ENCODE measurements around the gene GMDS. TPM values are rescaled to one million over a fixed set of nuclear protein-coding genes. Genes with fewer than 3 reads are reported as not detected.

The GMDS gene
- total RNA-seq, 1 experiment from 2014 or later = 31.1 TPM

DNA sequence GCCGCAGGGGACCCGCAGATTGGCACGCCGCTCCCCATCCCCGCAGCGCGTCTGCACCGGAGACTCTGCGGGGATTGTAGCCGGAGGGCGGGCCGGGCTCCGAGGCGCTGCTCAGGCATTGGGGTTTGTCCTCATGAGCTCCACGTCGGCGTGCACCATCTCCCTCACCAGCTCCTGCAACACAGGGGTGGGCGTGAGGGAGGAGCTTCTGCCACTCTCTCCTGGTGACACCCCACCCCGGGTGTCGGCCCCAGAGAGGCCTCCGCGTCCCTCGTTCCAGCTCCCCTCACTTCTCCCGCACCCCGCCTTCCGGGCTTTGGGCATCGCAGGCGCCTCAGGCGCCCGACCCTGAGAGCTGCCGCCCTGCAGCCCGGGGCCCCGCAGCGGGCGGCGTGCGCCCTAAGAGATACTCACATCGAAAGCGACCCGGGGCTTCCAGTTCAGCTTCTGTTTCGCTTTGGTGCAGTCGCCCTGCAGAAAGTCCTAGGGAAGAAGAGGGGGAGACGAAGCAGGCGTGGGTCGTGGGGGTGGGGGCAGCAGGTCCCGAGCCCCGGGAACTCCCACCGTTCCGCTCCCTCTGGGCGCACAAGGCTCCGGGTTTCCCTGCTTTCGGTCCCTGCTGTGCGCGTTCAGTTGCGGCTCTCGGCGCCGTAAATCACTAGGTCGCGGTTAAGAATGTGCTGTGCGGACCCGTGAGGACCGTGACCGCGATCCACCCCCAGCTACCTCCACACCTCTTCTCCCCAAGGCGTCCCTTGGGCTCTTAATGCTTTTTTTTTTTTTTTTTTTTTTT, 621.2 kb downstream of the GMDS start:
- Mint-ChIP-seq H3K36me3 (ENCODE audit: insufficient read depth, unreplicated experiment) (no peaks in the 10 kb centered on the region), H3K9me3 (ENCODE audit: unreplicated experiment) (no peaks in the 10 kb centered on the region), H3K27ac (ENCODE audit: unreplicated experiment) (no peak overlapping the region), H3K4me1 (ENCODE audit: low read depth, unreplicated experiment) (no peaks in the 10 kb centered on the region), H3K27me3 (ENCODE audit: insufficient read depth, unreplicated experiment) (no peaks in the 10 kb centered on the region), H3K4me3 (ENCODE audit: unreplicated experiment) (no peak overlapping the region)
- Histone ChIP-seq H3K9me3 (no peaks in the 10 kb centered on the region), H3K4me1 (no peaks in the 10 kb centered on the region), H3K4me3 (ENCODE audit: low read depth, low read length) (no peak overlapping the region), H3K36me3 (ENCODE audit: control insufficient read depth, insufficient read depth, low read length) (no peaks in the 10 kb centered on the region), H3K27me3 (replicated peaks; ENCODE audit: control insufficient read depth, insufficient read depth, low read length) (no peaks in the 10 kb centered on the region)
- ChIA-PET CTCF (no interaction called here), POLR2A (no interaction called here)
- TF ChIP-seq CTCF (IDR thresholded peaks at IDR 0.05; ENCODE audit: insufficient read depth in 1 of 2, low read depth in 1 of 2, low read length in 1 of 2, severe bottlenecking in 1 of 2, unreplicated experiment in 1 of 2) = no peak
- BruUV-seq (replicated peaks) = no TSS peak
- intact Hi-C loops (cut with micrococcal nuclease; ENCODE audit: unreplicated experiment) = no loop called here
- DNase-seq = no peak

- no peak overlapping the region for H3K4me3 ChIP-seq (ENCODE audit: low read depth, low read length)
- Mint-ChIP-seq H3K27ac (ENCODE audit: unreplicated experiment) (no peak overlapping the region), H3K36me3 (ENCODE audit: insufficient read depth, unreplicated experiment) (no peaks in the 10 kb centered on the region), H3K9me3 (ENCODE audit: unreplicated experiment) (no peaks in the 10 kb centered on the region), H3K27me3 (ENCODE audit: insufficient read depth, unreplicated experiment) (no peaks in the 10 kb centered on the region), H3K4me1 (ENCODE audit: low read depth, unreplicated experiment) (no peaks in the 10 kb centered on the region), H3K4me3 (ENCODE audit: unreplicated experiment) (no peak overlapping the region)
- CTCF ChIA-PET = no interaction called here
- H3K27me3 ChIP-seq (replicated peaks; ENCODE audit: control insufficient read depth, insufficient read depth, low read length) = no peaks in the 10 kb centered on the region
- H3K4me1 ChIP-seq = no peaks in the 10 kb centered on the region
- TF ChIP-seq CTCF (IDR thresholded peaks at IDR 0.05; ENCODE audit: insufficient read depth in 1 of 2, low read depth in 1 of 2, low read length in 1 of 2, severe bottlenecking in 1 of 2, unreplicated experiment in 1 of 2) = no peak
- intact Hi-C loops (cut with micrococcal nuclease; ENCODE audit: unreplicated experiment) = no loop called here
- POLR2A ChIA-PET = no interaction called here
- H3K9me3 ChIP-seq = no peaks in the 10 kb centered on the region
- BruUV-seq (replicated peaks) = no TSS peak
- H3K36me3 ChIP-seq (ENCODE audit: control insufficient read depth, insufficient read depth, low read length) = no peaks in the 10 kb centered on the region
- DNase-seq = no peak
Measured at GRCh38 chr6:1623769-1624057, 621.7 kb downstream of the GMDS start.

DNA sequence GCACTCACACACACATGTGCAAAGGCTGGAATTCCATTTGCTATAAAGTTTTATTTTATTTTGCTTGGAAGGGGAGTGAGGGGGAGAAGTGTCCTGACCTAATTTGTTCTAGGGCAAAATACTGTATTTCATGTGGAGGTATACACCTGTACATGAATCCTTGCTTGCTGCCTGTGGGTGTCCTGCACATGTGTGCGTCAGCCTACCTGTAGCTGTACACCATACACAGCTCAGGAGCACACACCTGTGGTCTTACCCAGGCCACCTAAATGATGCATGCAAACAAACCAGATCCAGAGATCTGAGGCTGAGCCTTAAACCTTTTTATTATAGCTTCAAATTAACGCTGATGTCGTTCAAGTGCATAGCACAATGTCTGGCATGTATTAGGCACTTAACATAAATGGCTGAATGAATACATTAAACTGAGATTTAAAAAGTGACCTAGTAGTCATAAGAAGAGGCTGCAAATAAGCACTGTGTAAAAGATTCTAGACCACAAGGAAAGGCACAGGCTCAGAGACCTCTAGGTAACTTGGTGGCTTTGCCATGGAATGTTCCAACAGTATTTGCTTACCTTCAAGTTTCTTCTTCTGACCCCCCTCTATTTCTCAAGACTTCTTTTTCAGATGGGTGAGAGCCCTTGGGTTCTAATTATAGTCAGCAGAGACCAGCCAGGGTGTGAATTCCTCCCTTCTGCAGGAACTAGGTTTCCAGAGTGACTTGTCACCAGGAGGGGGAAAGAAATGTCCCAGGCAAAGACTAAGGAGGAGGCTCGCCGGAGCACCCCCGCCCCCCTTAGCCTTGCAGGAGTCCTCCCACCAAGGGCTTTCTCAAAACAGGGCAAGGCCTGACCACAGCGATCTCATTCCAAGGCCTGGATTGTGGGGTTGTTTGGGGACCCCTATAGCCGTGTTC, 622.3 kb downstream of the GMDS start:
- Histone ChIP-seq H3K36me3 (ENCODE audit: control insufficient read depth, insufficient read depth, low read length) (no peaks in the 10 kb centered on the region), H3K27me3 (replicated peaks; ENCODE audit: control insufficient read depth, insufficient read depth, low read length) (no peaks in the 10 kb centered on the region), H3K9me3 (no peaks in the 10 kb centered on the region), H3K4me1 (no peaks in the 10 kb centered on the region), H3K4me3 (ENCODE audit: low read depth, low read length) (no peak overlapping the region)
- no peaks in the 10 kb centered on the region for H3K36me3 Mint-ChIP-seq (ENCODE audit: insufficient read depth, unreplicated experiment)
- H3K4me1 Mint-ChIP-seq (ENCODE audit: low read depth, unreplicated experiment) = no peaks in the 10 kb centered on the region
- TF ChIP-seq CTCF (IDR thresholded peaks at IDR 0.05; ENCODE audit: insufficient read depth in 1 of 2, low read depth in 1 of 2, low read length in 1 of 2, severe bottlenecking in 1 of 2, unreplicated experiment in 1 of 2) = no peak
- POLR2A ChIA-PET = no interaction called here
- H3K4me3 Mint-ChIP-seq (ENCODE audit: unreplicated experiment) = no peak overlapping the region
- no peaks in the 10 kb centered on the region for H3K9me3 Mint-ChIP-seq (ENCODE audit: unreplicated experiment)
- intact Hi-C loops (cut with micrococcal nuclease; ENCODE audit: unreplicated experiment) = no loop called here
- CTCF ChIA-PET = no interaction called here
- no peak overlapping the region for H3K27ac Mint-ChIP-seq (ENCODE audit: unreplicated experiment)
- H3K27me3 Mint-ChIP-seq (ENCODE audit: insufficient read depth, unreplicated experiment) = no peaks in the 10 kb centered on the region
- BruUV-seq (replicated peaks) = no TSS peak
- DNase-seq = no peak

Data from Caco-2 (cell line).